MCF 10A (cell line): Measurements from ENCODE around the gene SDE2. TPM values are rescaled to one million over a fixed set of nuclear protein-coding genes. Genes with fewer than 3 reads are reported as not detected.

Experiments
- BruUV-seq: library from RNA; stranded (reverse); fragments of 400-500 nt; replicated peaks from 2 replicates; lab custom pipeline; 2021; lab: Mats Ljungman, UMichigan
- CTCF ChIA-PET: fragments of 300-600 bp; sonication (Branson Sonifier 250); formaldehyde crosslinking; extraction: SDS; loops from one replicate; lab custom pipeline; 2021; ENCODE audit warnings: antibody characterized with exemption, inconsistent platforms; lab: Yijun Ruan, JAX
- POLR2A ChIA-PET: fragments of 300-600, 350-650 bp; sonication (Branson Sonifier 250); formaldehyde crosslinking; extraction: SDS; loops from one replicate; lab custom pipeline; 2020; ENCODE audit warnings: antibody characterized with exemption, inconsistent platforms; lab: Yijun Ruan, JAX
- DNase-seq: peaks from one replicate; pipeline ENCODE4 v3.0.0-alpha.2; 2018; ENCODE audit not compliant: unreplicated experiment
- H3K27ac Mint-ChIP-seq: one replicate; pipeline ENCODE4 v1.8.0; 2022; ENCODE audit warnings: mild to moderate bottlenecking, low read depth, mixed read lengths; ENCODE audit not compliant: unreplicated experiment
- H3K27me3 Mint-ChIP-seq: one replicate; pipeline ENCODE4 v1.8.0; 2022; ENCODE audit warnings: mixed read lengths; ENCODE audit not compliant: insufficient read depth, unreplicated experiment
- H3K36me3 Mint-ChIP-seq: one replicate; pipeline ENCODE4 v1.8.0; 2022; ENCODE audit warnings: mild to moderate bottlenecking, moderate library complexity, mixed read lengths; ENCODE audit not compliant: insufficient read depth, unreplicated experiment
- H3K4me1 Mint-ChIP-seq: one replicate; pipeline ENCODE4 v1.8.0; 2022; ENCODE audit warnings: mixed read lengths; ENCODE audit not compliant: insufficient read depth, unreplicated experiment
- H3K4me3 Mint-ChIP-seq: one replicate; pipeline ENCODE4 v1.8.0; 2022; ENCODE audit warnings: mild to moderate bottlenecking, moderate library complexity, mixed read lengths; ENCODE audit not compliant: unreplicated experiment
- H3K9me3 Mint-ChIP-seq: one replicate; pipeline ENCODE4 v1.8.0; 2022; ENCODE audit warnings: mixed read lengths; ENCODE audit not compliant: unreplicated experiment
- CTCF ChIP-seq: fragments of 200-600 bp; IDR thresholded peaks from one replicate; pipeline ENCODE4 v1.8.0; 2022; ENCODE audit warnings: antibody characterized with exemption, mild to moderate bottlenecking; ENCODE audit not compliant: unreplicated experiment
- intact Hi-C: fragments of 100-400 bp; cut with micrococcal nuclease; formaldehyde crosslinking; loops from 2 replicates; pipeline ENCODE4 v1.14.1; 2022
- total RNA-seq: library from RNA; stranded (reverse); gene quantifications from 2 replicates; pipeline ENCODE4 v1.2.3, GENCODE V29; 2022

The SDE2 gene
- total RNA-seq, 1 experiment from 2014 or later = 59.3 TPM

DNA sequence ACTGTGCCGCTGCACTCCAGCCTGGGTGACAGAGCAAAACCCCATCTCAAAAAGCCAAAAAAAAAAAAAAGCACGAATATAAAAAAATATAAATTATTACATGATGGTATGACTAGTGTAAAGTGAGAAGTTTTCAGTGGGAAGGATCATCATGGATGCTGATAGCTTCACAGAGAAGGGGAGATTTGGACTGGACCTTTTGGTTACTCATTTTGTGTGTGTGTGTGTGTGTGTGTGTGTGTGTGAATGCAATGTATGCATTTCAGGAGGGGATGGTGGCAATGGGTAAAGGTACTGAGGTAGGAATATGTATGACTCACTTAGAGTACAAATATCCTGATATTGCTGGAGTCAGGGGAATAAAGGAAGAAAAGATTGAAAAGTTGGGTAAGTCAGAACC is 22.7 kb upstream of the SDE2 start:
- TF ChIP-seq CTCF = no peak
- no peaks in the 10 kb centered on the region for H3K36me3 Mint-ChIP-seq
- ChIA-PET POLR2A (interaction anchor here (1.1 to 1.4 kb wide), 3 partner anchors 14 to 40 kb away, joined by 3 to 4 read pairs (median 4); partner anchors contain the start of gene SDE2), CTCF (interaction anchor here (0.6 to 1.3 kb wide), 4 partner anchors 12 to 547 kb away, joined by 3 to 7 read pairs (median 3); no protein-coding TSS in a partner anchor)
- BruUV-seq = no TSS peak
- H3K27ac Mint-ChIP-seq = no peak overlapping the region
- intact Hi-C loops = no loop called here
- no peak overlapping the region for H3K4me3 Mint-ChIP-seq
- H3K4me1 Mint-ChIP-seq = peaks cover under 1% of the 10 kb centered on the region
- DNase-seq = no peak
- peaks cover 14% of the 10 kb centered on the region for H3K27me3 Mint-ChIP-seq
- H3K9me3 Mint-ChIP-seq = no peaks in the 10 kb centered on the region

GRCh38 chr1:226021401-226021800 is 22.3 kb upstream of the SDE2 start:
- intact Hi-C loops = no loop called here
- no peaks in the 10 kb centered on the region for H3K36me3 Mint-ChIP-seq
- no peak overlapping the region for H3K4me3 Mint-ChIP-seq
- H3K9me3 Mint-ChIP-seq = no peaks in the 10 kb centered on the region
- H3K27me3 Mint-ChIP-seq = peaks cover 14% of the 10 kb centered on the region
- POLR2A ChIA-PET = interaction anchor here (1.1 to 1.4 kb wide), 4 partner anchors 15 to 40 kb away, joined by 3 to 4 read pairs (median 4); partner anchors contain the start of gene SDE2
- H3K27ac Mint-ChIP-seq = no peak overlapping the region
- no peak for DNase-seq
- H3K4me1 Mint-ChIP-seq = no peaks in the 10 kb centered on the region
- no peak for TF ChIP-seq CTCF
- BruUV-seq = no TSS peak
- CTCF ChIA-PET = interaction anchor here (0.7 to 1.3 kb wide), 2 partner anchors 13 to 15 kb away, joined by 3 to 7 read pairs; no protein-coding TSS in a partner anchor

DNA sequence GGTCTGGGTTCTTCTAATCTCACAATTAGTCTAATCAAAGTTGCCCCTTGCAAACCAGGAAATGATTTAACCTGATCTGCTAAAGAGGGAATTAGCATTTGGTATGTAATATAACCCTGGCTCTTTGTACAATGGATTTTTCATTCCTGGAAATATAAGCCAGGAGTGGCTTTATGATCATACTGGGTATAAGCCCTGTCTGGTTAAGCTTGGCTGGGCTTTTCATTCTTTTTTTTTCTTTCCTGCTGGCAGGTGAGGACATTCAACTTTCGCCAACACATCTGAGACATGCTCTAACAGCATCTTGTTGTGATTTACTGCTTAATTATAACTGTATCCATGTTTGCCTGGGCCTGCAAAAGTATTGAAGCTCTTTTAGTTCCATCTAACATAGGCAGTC is 20.4 kb upstream of the SDE2 start:
- Mint-ChIP-seq H3K4me3 (no peak overlapping the region), H3K4me1 (no peaks in the 10 kb centered on the region), H3K36me3 (peaks cover 2% of the 10 kb centered on the region), H3K27me3 (peaks cover 19% of the 10 kb centered on the region), H3K9me3 (no peaks in the 10 kb centered on the region), H3K27ac (no peak overlapping the region)
- no peak for DNase-seq
- POLR2A ChIA-PET = interaction anchor here (0.7 to 1.1 kb wide), 6 partner anchors 9 to 434 kb away, joined by 3 to 5 read pairs (median 3); no protein-coding TSS in a partner anchor
- intact Hi-C loops = no loop called here
- no TSS peak for BruUV-seq
- CTCF ChIA-PET = interaction anchor here (0.6 to 1.9 kb wide), 3 partner anchors 9 to 808 kb away, joined by 3 to 10 read pairs (median 5); no protein-coding TSS in a partner anchor
- no peak for TF ChIP-seq CTCF

- no TSS peak for BruUV-seq
- Mint-ChIP-seq H3K9me3 (no peaks in the 10 kb centered on the region), H3K4me3 (no peak overlapping the region), H3K36me3 (peaks cover 7% of the 10 kb centered on the region), H3K4me1 (no peaks in the 10 kb centered on the region), H3K27ac (no peak overlapping the region), H3K27me3 (peaks cover 29% of the 10 kb centered on the region)
- ChIA-PET CTCF (interaction anchor here (0.6 to 0.9 kb wide), 3 partner anchors 18 to 28 kb away, joined by 3 to 5 read pairs (median 4); no protein-coding TSS in a partner anchor), POLR2A (no interaction called here)
- DNase-seq = no peak
- intact Hi-C loops = no loop called here
- TF ChIP-seq CTCF = no peak
Observed at GRCh38 chr1:226017070-226017469, 17.9 kb upstream of the SDE2 start.
